HG02623 (cell line): ENCODE measurements around the gene BBIP1.
A peak's percentile ranks its signal among the peaks of the same experiment; 100 is the strongest.

ENCODE experiments used
- ATAC-seq: cut with Tn5 transposase; IDR thresholded peaks from one replicate; pipeline ENCODE4 v1.9.1; 2021; ENCODE audit warnings: moderate library complexity; ENCODE audit not compliant: unreplicated experiment

Gene BBIP1, protein sequence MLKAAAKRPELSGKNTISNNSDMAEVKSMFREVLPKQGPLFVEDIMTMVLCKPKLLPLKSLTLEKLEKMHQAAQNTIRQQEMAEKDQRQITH

GRCh38 chr10:110918643-110919348, at the start of gene BBIP1:
Gene BBIP1 (minus strand): TSS chr10:110919180. CDS start chr10:110918157, 1,023 bp downstream.
- peak; percentile 77 for ATAC-seq

DNA sequence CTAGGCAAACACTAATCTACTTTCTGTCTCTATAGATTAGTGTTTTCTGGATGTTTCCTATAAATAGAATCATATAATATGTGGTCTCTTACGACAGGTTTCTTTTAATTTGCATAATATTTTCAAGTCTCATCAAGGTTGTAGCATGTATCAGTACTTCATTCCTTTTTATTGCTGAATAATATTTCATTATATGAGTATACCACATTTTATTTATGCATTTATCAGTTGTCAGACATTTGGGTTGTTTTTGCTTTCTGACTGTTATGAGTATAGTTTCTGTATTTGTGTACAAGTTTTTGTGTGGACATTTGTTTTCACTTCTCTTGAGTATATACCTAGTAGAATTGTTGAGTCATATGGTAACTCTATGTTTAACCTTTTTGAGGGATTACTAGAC, 48.7 kb upstream of the BBIP1 start:
- ATAC-seq, result no peak

- no peak for ATAC-seq
Observed at GRCh38 chr10:110967009-110967630, 48.1 kb upstream of the BBIP1 start.

- no peak for ATAC-seq
Observed at GRCh38 chr10:110966146-110966545, 47.2 kb upstream of the BBIP1 start.

DNA sequence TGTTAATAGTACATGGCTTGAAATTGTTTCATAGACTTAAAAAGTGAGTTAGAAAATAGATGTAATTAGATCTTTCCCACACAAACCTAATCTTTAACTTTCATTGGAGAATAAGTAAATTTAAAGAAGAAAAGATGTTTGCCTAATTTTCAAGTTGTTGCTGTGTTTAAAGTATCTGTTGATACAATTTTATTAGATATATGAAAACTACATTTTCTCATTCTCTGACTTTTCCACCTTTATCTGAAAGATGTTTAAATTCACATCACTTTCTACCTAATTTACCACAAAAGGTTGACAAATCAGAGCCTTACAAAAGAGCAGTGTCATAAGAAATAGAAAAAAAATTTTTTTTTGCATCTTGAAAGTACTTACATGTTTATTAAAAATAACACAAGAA, 46.2 kb upstream of the BBIP1 start:
- ATAC-seq, result no peak

DNA sequence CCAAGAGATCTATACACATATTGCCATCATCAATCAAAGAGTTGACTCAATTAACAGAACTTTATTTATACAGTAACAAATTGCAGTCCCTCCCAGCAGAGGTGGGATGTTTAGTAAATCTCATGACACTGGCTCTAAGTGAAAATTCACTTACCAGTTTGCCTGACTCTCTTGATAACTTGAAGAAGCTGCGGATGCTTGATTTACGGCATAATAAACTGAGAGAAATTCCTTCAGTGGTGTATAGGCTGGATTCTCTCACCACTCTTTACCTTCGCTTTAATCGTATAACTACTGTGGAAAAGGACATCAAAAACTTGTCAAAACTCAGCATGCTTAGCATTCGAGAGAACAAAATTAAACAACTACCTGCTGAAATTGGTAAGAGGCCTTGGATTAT, 45.7 kb upstream of the BBIP1 start:
- no peak for ATAC-seq

GRCh38 chr10:110963162-110963561, 44.2 kb upstream of the BBIP1 start:
- ATAC-seq, result no peak

GRCh38 chr10:110962443-110962842, 43.5 kb upstream of the BBIP1 start:
- no peak for ATAC-seq

DNA sequence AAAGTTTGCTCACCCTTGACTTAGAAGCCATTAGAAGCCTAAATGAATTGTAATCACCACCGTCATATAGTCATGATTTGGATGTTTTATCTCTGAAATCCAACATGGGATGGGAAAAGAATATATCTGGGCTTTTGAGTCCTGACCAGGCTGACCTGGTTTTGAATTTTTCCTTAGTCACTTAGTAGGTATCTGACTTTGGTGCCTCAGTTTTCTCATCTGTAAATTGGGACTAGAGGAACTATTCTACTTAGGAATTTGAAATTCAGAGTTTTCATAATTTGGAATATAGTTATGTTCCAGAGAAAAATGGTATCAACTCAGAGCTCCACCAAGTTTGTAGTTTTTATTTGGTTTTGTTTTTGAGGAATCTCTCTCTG, 41.3 kb upstream of the BBIP1 start:
- ATAC-seq, result no peak

- ATAC-seq, result no peak
Observed at GRCh38 chr10:110959379-110960332, 40.7 kb upstream of the BBIP1 start.

- ATAC-seq, result no peak
Observed at GRCh38 chr10:110957606-110958005, 38.6 kb upstream of the BBIP1 start.

DNA sequence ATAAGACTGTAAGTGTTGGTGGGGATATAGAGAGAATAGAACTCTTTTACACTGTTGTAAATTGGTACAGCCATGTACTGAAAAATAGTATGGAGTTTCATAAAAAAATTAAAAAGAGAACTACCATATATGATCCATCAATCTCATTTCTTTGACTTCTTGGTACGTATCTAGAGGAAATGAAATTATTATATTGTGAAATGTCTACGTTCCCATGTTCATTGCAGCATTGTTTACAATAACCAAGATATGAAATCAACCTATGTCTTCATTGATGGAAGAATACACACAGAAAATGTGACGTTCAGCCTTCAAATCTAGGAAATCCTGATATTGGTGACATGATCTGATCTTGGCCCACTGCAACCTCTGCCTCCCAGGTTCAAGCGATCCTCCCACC, 32.4 kb upstream of the BBIP1 start:
- no peak for ATAC-seq

- no peak for ATAC-seq
Observed at GRCh38 chr10:110947061-110947595, 28.1 kb upstream of the BBIP1 start.

- no peak for ATAC-seq
Observed at GRCh38 chr10:110946496-110946895, 27.5 kb upstream of the BBIP1 start.

DNA sequence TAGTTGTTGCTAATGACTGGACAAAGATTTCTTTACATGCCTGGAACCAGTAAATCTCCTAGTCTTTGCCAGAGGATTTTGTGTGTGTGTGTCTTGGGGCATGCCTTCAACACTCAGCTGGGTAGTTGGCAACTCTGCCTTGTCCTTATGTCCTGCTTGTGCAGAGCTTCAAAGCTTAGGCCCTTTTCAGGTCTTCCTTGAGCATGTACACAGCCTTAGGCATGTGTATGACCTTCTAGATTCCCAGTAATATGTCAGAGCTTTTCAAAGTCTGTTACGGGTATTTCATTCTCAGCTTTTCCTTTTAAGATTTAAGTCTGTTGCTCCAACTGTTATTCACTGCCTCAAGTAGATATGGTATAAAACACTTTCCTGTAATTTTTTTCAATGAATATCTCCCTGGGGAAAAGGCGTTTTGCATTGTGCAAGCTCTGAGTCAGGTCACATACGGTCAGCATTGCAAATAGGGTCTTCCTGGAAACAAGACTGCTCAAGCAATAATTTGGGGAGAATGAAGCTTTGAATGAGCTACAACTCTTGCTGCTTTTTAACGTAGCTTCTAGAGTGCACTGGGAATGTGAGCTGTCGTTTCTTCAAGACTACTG, 25.9 kb upstream of the BBIP1 start:
- ATAC-seq, result no peak

DNA sequence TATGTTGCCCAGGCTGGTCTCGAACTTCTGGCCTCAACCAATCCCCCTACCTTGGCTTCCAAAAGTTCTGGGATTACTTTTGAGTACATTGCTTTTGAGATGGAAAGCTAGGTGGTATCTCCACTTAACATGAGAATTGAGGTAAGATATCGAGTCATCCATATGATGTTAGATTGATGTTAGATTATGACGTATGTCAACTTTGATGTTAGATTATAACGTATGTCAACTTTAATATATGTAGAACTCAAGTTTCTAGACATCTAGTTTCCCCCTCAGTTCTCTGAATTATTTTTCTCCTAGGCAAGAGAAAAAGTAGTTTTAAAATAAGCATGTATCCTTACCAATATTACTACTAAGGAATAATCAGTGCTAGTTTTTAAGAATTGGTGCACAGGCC, 20.4 kb upstream of the BBIP1 start:
- no peak for ATAC-seq

DNA sequence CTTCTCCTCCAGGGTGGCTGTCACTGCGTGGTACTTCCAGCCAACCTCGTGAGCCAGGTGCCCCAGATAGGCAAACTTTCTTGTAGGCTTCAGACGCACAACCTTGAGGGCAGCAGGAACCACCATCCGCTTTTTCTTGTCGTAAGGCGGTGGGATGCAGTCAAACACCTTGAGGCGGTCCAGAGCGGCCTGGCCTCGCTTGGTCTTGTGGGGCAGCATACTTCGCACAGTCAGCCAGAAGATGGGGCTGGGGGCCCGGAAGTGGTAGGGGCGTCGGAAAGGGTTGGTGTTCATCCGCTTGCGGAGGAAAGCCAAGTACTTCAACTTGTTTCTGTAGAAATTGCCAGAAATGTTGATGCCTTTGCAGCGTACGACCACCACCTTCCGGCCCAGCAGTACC, 17.8 kb upstream of the BBIP1 start:
- no peak for ATAC-seq

DNA sequence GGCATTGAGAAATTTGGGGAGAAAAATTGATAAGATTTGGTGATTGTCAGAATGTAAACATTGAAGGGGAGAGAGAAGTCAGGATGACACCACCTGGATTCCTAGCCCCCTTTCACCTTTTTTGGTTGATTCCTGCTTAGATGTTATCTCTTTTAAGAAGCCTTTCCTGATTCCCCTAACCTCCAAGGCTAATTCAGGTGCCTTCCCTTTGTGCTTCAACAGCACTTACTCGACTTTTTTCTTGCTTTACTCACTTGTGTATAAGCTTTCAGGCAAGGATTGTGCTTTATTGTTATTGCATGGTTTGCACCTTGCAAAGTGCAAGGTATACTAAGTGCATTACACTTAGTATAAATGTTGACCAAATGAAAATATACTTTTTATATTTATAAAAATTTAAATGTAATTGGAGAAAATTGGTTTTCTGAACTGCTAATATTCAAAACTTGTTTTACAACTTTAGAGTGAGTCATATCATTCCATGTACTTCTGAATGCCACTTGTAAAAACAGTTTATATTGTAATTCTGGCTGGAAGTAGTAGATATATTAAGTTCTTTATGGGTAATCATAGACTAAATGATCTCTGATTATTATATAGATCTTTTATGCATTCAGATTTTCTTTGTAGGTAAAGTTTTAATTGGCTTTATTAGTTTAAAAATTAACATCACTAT, 13.7 kb upstream of the BBIP1 start:
- no peak for ATAC-seq

DNA sequence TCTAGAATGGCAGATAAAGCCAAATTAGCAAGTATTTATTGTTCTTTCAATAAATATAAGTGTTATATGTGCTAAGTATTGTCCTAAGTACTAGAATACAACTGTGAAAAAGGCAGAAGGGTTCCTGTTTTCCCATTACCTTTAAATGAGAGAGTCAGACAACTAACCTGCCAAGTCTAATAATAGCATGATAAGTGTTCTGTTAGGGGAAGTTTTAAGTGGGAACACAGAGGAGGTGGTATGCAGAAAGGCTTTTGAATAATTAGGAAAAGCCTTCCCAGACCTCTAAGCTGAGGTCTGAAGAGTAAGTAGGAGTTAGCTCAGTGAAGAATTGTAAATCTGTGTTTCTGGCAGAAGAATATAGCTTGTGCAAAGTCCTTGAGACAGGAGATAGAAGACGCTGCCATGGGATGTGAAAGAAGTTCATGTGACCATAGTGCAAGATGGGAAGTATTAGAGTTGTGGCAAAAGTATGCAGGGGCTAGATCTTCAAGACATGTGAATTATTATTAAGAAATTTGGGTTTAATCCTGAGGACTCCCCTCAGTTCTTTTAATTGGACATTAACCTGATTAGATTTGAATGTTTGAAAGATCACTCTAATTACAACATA, 12.9 kb upstream of the BBIP1 start:
- ATAC-seq, result no peak

DNA sequence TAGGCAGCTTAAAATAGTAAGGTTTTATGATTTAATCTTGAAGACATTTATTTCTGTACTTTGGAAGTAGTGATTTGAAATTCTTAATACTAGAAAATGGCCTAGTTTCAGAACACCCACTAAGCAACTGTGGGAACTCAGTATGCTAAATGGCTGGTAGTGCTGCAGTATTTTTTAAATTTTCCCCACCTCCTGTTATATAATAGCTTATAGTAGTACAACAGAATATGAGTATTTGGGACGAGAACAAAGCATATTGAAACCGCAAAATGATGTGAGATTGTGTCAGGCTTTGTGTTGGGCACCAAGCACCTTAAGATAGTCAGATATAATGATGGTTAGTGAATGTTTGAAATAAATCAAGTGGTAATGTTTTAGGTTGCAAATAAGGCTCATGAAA, 8.5 kb upstream of the BBIP1 start:
- no peak for ATAC-seq
